IPS DF 4.7 (cell line): ENCODE results near the gene TBX2.
"Not testable (repeated sequence)": the region's sequence is repeated elsewhere in the genome, so short reads cannot be mapped to it uniquely, and the experiment has no call there.

ENCODE experiments used
- DNase-seq: peaks from one replicate; pipeline ENCODE4 v3.0.0-alpha.2; 2013; ENCODE audit warnings: low spot score; ENCODE audit errors: extremely low read depth

Gene TBX2

GRCh38 chr17:61399131-61400065 lies at the start of gene TBX2:
TSS of gene TBX2 (plus strand) at chr17:61399843. CDS start at chr17:61400177, 334 bp downstream.
- no peak for DNase-seq

- DNase-seq = no peak
Observed at GRCh38 chr17:61351745-61352407, 47.8 kb upstream of the TBX2 start.

GRCh38 chr17:61352408-61352770 lies 47.3 kb upstream of the TBX2 start:
- DNase-seq = no peak

DNA sequence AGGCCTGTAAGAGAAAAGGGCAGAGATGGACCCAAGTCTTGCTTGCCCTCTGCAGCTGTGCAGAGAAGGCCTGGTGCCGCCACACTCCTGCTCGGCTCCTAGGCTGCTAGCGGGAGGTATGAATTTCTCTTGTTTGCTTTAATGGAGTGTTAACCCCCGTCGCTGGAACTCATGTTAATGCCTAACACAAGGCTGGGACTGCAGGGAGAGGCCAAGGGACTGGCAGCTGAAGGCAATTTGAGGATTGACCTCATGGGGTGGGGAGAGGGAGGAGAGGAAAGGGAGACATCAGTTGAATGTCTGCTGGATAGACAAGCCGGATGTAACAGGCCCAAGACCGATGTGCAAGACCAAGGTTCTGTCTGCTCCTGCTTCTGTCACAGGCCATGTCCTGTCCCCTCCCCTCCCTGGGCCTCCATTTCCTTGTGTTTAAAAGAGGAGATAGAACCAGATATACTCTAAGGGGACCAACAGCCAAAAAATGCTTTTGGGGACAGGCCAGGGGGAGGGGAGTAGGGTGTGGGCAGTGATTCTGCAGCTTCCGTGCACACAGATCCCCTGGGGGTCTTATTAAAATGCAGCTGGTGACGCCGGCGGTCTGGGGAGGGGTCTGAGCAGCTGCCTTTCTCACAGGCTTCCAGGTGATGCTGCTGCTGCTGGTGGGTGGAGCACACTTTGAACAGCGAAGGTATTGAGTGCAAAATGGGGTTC lies 46.7 kb upstream of the TBX2 start:
- DNase-seq = no peak

DNA sequence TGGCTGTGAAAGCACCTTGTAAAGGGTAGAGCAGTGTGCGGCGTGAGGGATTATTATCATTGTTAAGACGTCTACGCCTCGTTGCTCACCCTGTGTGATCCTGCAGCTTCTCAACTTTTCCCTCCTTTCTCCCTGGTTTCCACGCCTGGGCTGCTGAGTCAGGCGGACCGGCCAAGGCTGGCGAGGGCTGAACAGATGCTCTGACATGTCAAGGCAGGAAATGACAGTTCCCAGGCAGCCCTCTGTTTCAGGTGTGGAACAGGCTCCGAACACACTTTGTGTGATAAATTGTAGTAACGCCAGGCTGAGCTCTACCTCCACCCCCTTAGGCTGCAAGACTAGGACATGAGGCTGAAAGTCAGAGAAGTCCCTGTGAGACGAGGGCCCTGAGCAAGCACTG lies 46.0 kb upstream of the TBX2 start:
- DNase-seq = no peak

DNA sequence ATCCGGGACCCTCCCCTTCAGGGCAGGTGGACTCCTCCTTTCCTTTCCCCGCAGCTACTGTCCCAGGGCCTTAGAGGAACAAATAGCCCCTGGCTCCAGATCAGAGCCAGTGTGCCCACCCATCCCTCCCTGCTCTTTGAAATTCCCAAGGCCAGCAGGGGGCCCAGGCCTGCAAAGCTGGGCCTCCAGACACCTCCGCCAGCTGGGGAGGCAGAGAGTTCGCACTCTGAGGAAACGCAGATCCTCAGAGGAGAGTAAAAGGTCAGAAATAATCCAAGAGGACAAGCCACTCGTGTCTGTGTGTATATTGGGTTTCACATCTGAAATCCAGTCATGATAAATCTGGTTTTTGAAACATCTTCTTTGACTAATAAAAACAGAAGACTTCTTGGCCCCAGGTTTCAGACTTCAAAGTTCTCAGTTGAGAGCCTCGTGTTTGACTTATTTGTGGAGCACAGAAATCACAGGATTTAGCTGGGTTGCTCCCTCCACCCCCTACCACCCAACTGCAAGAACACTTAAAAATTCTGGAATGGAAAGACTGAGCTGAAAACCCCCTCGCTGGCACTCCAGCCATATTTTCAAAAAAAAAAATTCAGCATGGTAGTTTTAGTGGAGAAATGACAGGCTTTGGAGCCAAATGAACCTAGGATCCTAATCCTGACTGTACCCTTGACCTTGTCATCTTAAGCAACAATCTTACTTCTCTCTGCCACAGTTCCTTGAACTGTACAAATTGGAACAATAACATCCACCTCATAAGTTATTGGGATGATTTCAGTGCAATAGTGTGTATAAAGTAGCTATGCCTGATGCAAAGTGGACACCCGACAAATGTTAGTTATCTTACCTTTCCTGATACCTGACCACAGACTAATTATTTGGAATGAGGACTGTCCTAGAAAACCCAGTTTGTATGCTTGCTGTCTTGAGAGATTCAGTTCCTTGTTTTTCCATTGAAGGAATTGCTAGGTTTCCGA lies 44.5 kb upstream of the TBX2 start:
- DNase-seq = no peak

DNA sequence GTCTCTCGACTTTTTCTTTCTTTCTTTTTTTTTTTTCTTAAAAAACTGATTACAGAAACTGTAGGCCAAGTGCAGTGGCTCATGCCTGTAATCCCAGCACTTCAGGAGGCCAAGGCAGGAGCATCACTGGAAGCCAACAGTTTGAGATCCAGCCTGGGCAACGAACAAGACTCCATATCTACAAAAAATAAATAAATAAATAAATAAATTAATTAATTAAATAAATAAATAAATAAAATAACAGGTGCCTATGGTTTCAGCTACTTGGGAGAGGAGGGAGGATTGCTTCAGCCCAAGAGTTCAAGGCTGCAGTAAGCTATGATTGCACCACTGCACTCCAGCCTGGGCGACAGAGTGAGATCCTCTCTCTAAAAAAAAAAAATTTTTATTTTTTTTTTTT lies 42.6 kb upstream of the TBX2 start:
- not testable (repeated sequence) for DNase-seq

DNA sequence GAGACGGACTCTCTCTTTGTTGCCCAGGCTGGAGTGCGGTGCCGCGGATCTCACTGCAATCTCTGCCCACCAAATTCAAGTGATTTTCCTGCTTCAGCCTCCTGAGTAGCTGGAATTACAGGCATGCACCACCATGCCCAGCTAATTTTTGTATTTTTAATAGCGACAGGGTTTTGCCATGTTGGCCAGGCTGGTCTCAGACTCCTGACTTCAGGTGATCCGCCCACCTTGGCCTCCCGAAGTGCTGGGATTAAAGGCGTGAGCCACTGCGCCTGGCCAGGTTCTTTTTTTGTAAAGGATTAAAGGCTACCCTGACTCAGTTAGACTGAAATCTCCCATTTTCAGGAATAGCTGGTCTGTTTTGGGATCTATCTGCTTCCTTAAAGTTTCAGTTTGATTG lies 40.1 kb upstream of the TBX2 start:
- not testable (repeated sequence) for DNase-seq

DNA sequence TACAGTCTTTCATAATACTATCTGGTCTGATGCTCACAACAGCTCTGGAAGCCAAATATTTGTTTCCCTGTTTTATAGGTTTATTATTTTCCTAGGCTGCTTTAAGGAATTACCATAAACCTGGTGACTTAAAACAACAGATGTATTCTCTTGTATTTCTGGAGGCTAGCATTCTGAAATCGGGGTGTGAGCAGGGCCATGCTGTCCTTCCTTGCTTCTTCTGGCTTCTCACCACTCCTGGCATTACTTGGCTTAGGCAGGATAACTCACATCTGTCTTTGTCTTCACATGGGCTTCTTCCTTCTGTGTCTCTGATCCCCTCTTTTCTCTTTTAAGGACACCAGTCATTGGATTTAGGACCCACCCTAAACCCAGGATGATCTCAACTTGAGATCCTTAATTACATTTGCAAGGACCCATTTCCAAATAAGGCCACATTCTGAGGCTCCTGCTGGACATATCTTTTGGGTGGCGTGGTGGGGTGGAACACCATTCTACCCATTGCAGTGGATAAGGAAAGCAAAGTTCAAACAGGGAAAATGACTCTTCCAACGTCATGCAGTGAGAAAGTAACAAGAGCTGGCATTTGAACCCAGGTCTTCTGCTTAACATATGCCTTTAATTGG lies 39.2 kb upstream of the TBX2 start:
- no peak for DNase-seq

DNA sequence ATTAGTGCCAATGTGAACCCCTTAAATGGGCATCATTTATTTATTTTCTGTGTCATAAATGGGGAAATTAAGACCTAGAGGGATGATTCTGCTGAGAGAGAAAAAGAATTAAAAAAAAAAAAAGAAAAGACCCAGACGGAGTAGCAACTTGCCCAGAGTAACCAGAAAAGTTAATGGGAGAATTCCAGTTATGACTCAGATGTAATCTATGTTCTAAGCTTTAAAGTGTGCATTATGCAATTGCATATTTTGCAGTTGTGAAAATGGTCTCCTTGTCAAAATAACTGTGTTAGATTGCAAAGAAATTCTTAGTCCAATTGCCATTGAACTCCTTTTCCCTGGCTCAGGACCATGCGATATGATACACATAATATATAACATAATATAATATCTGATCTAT lies 38.6 kb upstream of the TBX2 start:
- DNase-seq = no peak

DNA sequence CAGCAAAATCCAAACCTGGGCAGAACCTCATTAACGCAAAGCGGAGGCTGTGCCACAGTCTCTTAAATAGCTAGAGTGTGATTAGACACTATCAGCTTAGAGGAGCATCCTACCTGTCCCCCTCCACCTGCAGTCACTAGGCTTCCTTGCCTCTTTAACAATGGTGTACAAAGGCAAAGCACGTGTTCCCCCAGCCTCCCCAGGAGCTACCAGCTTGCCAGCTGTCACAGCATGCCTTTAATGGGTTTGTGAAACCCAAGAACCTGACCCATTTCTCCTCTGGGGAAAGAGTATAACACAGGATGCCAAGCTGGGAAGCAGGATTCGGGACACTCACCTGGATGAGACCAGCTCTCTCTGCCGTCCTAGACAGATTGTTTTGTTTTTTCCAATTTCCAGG lies 37.2 kb upstream of the TBX2 start:
- DNase-seq = no peak

DNA sequence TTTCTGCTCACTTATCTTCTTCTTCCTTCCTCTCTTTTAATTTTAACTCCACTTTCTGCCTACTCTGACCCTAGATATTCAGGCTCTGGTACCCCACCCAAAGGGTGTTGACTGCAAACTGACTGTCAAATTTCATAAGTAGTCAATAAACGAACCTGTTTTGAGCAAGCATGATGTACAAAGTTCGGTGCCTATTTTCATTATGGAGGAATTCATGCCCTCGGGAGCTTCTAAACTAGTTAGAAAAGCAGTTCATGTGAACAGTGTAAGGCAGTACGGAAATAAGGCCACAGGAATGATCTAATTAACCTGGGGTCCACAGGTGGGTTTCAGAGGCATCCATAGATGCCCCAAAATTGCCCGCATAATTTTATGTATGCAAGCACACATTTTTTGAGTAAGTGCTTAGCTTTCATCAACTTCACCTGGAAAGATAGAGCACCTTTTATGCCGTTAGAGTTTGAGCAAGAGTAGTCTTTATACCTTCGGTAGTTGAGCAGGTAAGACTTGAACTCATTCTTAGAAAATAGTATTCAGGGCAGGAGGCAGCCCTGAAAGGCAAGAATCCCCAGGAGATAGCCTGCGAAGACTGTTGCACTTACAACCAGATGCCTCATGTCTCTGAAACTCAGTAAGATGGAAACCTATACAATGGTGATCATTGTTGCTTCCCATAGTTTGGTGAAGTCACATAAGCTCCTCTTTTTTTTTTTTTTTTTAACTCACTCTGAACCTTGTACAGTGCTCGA lies 36.6 kb upstream of the TBX2 start:
- DNase-seq = no peak

GRCh38 chr17:61363601-61364462 lies 35.8 kb upstream of the TBX2 start:
- no peak for DNase-seq

GRCh38 chr17:61364463-61364846 lies 35.2 kb upstream of the TBX2 start:
- no peak for DNase-seq

DNA sequence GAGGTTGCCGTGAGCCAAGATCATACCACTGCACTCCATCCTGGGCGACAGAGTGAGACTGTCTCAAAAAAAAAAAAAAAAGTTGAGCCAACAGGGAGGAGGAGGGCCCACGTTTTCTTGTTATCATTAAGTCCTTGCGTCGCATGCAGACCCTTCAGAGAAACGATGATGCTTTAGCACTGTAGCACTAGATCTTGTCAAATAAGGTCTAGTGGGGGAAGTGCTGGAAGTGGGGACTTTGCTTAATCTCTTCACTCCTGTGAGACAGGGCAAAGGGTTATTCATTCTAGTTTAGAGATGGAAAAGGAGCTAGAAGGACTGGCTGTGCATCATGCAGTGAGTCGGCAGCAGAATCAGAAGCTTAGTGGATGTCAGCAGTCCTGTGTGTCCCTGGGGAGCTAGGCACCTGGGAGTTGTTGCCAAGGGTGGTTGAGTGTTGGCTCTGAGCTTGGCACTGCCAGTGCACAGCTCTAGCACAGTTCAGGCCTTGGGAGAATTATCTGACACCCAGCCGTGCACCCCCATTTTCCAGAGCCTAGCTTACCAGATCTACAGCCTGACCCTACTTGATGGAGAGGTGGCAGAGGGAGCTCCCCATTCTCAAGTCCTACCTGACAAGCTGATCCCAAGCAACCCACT lies 33.4 kb upstream of the TBX2 start:
- DNase-seq = no peak

- no peak for DNase-seq
Observed at GRCh38 chr17:61366715-61367413, 32.8 kb upstream of the TBX2 start.

DNA sequence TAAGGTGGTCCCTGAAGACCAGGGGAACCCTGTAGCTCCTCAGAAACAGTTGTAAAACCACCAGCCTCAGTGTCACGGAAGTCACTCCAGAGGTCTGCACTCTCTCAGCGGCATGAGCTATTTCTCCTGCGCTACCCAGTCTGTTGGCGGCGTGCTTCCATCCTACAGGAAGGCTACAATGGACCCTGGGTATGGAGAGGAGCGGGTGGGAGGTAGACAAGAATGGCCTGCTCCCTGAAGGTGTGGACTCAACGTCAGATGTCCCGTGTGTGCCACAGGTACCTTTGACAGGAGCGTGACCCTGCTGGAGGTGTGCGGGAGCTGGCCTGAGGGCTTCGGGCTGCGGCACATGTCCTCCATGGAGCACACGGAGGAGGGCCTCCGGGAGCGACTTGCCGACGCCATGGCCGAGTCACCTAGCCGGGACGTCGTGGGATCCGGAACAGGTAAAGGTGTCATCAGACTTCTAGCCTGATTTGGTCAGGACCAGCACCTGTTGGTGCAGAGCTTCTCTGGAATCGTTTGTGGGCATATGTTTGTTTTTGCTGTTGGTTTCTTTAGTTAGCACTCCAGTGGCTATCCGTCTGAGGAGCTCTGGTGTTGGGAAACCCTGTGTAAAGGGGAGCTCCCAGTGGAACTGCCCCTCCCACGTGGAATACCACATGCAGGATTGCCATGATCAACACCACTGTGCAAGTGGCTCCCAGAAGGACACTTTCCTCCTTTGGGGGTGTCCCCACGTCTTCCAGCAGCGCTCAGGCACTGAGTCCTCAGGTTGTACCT lies 31.4 kb upstream of the TBX2 start:
- DNase-seq = no peak
